Esophagus muscularis mucosa (tissue), 3 donors: ENCODE measurements around the gene SRGAP3.

Source experiments
- POLR2A ChIP-seq: fragments of 450-650 bp; IDR thresholded peaks from one replicate; pipeline ENCODE4 v1.6.1; 2017; ENCODE audit warnings: antibody characterized with exemption, moderate library complexity, mild to moderate bottlenecking, low read depth
- POLR2AphosphoS5 ChIP-seq, 2 donors: sonication (generic); formaldehyde crosslinking; IDR thresholded peaks; one replicate each; pipeline ENCODE4 v1.6.1; 2017; ENCODE audit warnings: antibody characterized with exemption in 2 of 2
- TF ChIP-seq, protein P1 (sequence below), 3 experiments: fragments of 200-600 bp in 2 of 3; fragments of 450-650 bp in 1 of 3; sonication (generic) in 2 of 3; IDR thresholded peaks; one replicate each; pipeline ENCODE4 v1.5.1; 2017 to 2019; ENCODE audit warnings: antibody characterized with exemption in 3 of 3, mild to moderate bottlenecking in 2 of 3, moderate library complexity in 1 of 3

GRCh38 chr3:9040996-9041395, 208.4 kb downstream of the SRGAP3 start:
- TF ChIP-seq, protein P1, sequence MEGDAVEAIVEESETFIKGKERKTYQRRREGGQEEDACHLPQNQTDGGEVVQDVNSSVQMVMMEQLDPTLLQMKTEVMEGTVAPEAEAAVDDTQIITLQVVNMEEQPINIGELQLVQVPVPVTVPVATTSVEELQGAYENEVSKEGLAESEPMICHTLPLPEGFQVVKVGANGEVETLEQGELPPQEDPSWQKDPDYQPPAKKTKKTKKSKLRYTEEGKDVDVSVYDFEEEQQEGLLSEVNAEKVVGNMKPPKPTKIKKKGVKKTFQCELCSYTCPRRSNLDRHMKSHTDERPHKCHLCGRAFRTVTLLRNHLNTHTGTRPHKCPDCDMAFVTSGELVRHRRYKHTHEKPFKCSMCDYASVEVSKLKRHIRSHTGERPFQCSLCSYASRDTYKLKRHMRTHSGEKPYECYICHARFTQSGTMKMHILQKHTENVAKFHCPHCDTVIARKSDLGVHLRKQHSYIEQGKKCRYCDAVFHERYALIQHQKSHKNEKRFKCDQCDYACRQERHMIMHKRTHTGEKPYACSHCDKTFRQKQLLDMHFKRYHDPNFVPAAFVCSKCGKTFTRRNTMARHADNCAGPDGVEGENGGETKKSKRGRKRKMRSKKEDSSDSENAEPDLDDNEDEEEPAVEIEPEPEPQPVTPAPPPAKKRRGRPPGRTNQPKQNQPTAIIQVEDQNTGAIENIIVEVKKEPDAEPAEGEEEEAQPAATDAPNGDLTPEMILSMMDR (IDR thresholded peaks at IDR 0.05): no peak
- TF ChIP-seq POLR2AphosphoS5 (IDR thresholded peaks at IDR 0.05): no peak
- no peak for TF ChIP-seq POLR2A
